Upper lobe of left lung (tissue), 6 donors: ENCODE measurements around the gene HCAR1. TPM values are rescaled to one million over a fixed set of nuclear protein-coding genes. Genes with fewer than 3 reads are reported as not detected.
"Not testable (repeated sequence)": the region's sequence is repeated elsewhere in the genome, so short reads cannot be mapped to it uniquely, and the experiment has no call there.

Source experiments
- ATAC-seq, 2 donors: fragments of 200-7000 bp; cut with Tn5 transposase; one replicate each; pipeline ENCODE4 v1.9.1; 2022; ENCODE audit warnings: mild to moderate bottlenecking in 2 of 2, moderate library complexity in 2 of 2; ENCODE audit not compliant: low FRiP score in 2 of 2
- DNase-seq, 2 donors: peaks; one replicate each; pipeline ENCODE4 v3.0.0-alpha.2; 2019 to 2020
- H3K27ac ChIP-seq, 4 donors: fragments of 200-600 bp; sonication (generic); one replicate each; pipeline ENCODE4 v1.5.1; 2016 to 2019
- H3K27me3 ChIP-seq, 4 donors: fragments of 200-600 bp; sonication (generic); one replicate each; pipeline ENCODE4 v1.5.1; 2017 to 2019
- H3K36me3 ChIP-seq, 4 donors: fragments of 200-600 bp; sonication (generic); one replicate each; pipeline ENCODE4 v1.5.1; 2016 to 2019
- H3K4me1 ChIP-seq, 4 donors: fragments of 200-600 bp; sonication (generic); one replicate each; pipeline ENCODE4 v1.5.1; 2018 to 2019
- H3K4me3 ChIP-seq, 4 donors: fragments of 200-600 bp; sonication (generic); one replicate each; pipeline ENCODE4 v1.5.1; 2017 to 2019; ENCODE audit warnings: mild to moderate bottlenecking in 2 of 4, moderate library complexity in 1 of 4
- H3K9me3 ChIP-seq, 4 donors: fragments of 200-600 bp; sonication (generic); one replicate each; pipeline ENCODE4 v1.5.1; 2018 to 2019
- EP300 ChIP-seq, 4 donors: sonication (generic); formaldehyde crosslinking; IDR thresholded peaks; one replicate each; pipeline ENCODE4 v1.5.1; 2017; ENCODE audit warnings: antibody characterized with exemption in 4 of 4, control low read depth in 2 of 4
- POLR2A ChIP-seq, 4 donors: fragments of 450-650 bp; IDR thresholded peaks; one replicate each; pipeline ENCODE4 v1.5.1; 2016 to 2017; ENCODE audit warnings: antibody characterized with exemption in 4 of 4, mild to moderate bottlenecking in 2 of 4
- POLR2AphosphoS5 ChIP-seq, 2 donors: sonication (generic); formaldehyde crosslinking; IDR thresholded peaks; one replicate each; pipeline ENCODE4 v1.5.1; 2017; ENCODE audit warnings: antibody characterized with exemption in 2 of 2
- WGBS, 2 donors: methylation state at CpG; one replicate each; pipeline ENCODE4 v1.1.5; 2017 to 2018; 5-methylcytosine and 5-hydroxymethylcytosine counted together
- total RNA-seq, 6 donors: library from RNA; depleted of rRNA in 4 of 6; stranded (reverse); fragments of >200 nt in 4 of 6; gene quantifications; one replicate each; pipeline versions ENCODE4 v1.1.0 to v1.2.1, GENCODE V29; 2016 to 2021
- TF ChIP-seq, protein P1 (sequence below), 6 experiments: fragments of 450-650 bp in 4 of 6; fragments of 200-600 bp in 2 of 6; sonication (generic) in 2 of 6; IDR thresholded peaks; one replicate each; pipeline ENCODE4 v1.5.1; 2016 to 2019; ENCODE audit warnings: antibody characterized with exemption in 6 of 6
- donor health status: DM: no; HTN: no; CAD: no; lungs with moderate emphysema.
- donor health status: DM: no; HTN: yes; CAD: no; lungs with severe emphysema.

The HCAR1 gene
- total RNA-seq, 6 donors from 2014 or later = 0.33 to 6.3 (median 0.71) TPM

DNA sequence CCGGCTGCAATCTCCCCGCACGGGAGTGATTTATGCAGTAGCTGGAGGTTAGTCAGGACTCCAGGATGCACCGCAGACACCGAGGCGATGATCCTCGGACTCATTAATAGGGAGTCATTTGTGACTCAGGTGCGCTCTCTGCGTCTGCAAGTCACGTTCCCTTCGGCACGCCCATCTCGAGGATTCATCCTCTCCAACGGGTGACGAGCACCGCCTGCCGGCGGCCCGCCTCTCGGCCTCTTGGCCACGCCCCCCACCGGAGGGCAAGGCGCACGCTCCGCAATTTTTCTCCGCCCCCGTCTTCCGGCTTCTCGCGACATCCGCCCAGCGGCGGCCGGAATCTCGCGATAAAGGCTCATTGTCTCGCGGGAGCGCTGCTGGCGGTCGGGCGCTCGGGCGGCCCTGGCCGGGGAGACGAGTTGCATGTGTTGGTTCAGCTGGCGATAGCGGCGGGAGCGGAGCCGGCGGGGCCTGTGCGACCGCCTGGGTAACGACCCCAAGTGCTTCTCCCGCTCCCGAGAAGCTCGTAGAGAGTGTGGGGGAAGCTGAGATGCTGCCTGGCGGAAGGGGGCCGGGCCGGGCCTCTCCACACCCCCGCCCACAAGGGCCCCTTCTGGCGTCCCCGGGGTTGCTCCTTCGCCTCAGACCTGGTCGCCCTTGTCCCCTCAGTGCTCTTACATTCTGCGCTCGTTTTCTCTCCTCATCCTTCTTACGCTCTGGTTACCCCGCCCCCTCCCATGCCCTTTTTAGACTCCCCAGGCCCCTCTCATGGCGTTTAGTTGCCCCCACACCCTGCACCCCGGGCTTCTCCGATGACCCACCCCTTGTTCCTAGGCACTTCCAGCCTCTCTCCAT, 22.0 kb upstream of the HCAR1 start, which contains the start of gene DENR:
Gene DENR, plus strand, starts transcription at position 361 of the 855 bp plus-strand sequence. CDS start 878 bp downstream, outside the sequence.
- peak; percentile 81 to 90 for TF ChIP-seq POLR2AphosphoS5 (IDR thresholded peaks at IDR 0.05)
- peak in 1 of 4 donors; percentile 59 for TF ChIP-seq EP300 (IDR thresholded peaks at IDR 0.05)
- peak; percentile 30 to 89 (median 50) for TF ChIP-seq POLR2A (IDR thresholded peaks at IDR 0.05)
- TF ChIP-seq, protein P1, sequence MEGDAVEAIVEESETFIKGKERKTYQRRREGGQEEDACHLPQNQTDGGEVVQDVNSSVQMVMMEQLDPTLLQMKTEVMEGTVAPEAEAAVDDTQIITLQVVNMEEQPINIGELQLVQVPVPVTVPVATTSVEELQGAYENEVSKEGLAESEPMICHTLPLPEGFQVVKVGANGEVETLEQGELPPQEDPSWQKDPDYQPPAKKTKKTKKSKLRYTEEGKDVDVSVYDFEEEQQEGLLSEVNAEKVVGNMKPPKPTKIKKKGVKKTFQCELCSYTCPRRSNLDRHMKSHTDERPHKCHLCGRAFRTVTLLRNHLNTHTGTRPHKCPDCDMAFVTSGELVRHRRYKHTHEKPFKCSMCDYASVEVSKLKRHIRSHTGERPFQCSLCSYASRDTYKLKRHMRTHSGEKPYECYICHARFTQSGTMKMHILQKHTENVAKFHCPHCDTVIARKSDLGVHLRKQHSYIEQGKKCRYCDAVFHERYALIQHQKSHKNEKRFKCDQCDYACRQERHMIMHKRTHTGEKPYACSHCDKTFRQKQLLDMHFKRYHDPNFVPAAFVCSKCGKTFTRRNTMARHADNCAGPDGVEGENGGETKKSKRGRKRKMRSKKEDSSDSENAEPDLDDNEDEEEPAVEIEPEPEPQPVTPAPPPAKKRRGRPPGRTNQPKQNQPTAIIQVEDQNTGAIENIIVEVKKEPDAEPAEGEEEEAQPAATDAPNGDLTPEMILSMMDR (IDR thresholded peaks at IDR 0.05) = peak; percentile 41 to 99 (median 89)
- WGBS, 2 donors = 1% methylated on average over 21 to 64 of the region's 73 CpGs
- Histone ChIP-seq H3K27me3 (no peaks in the 10 kb centered on the region), H3K4me1 (peaks cover 16 to 28% (median 23%) of the 10 kb centered on the region in 4 donors), H3K9me3 (no peaks in the 10 kb centered on the region), H3K36me3 (peaks cover 0 to 38% (median 13%) of the 10 kb centered on the region in 4 donors), H3K27ac (peak within 1 kb of the TSS; percentile 88 to 94 (median 90)), H3K4me3 (peak within 1 kb of the TSS; percentile 87 to 92 (median 90))
- DNase-seq (peak; percentile 98 to 99), ATAC-seq (peak; percentile 99 to 100)

DNA sequence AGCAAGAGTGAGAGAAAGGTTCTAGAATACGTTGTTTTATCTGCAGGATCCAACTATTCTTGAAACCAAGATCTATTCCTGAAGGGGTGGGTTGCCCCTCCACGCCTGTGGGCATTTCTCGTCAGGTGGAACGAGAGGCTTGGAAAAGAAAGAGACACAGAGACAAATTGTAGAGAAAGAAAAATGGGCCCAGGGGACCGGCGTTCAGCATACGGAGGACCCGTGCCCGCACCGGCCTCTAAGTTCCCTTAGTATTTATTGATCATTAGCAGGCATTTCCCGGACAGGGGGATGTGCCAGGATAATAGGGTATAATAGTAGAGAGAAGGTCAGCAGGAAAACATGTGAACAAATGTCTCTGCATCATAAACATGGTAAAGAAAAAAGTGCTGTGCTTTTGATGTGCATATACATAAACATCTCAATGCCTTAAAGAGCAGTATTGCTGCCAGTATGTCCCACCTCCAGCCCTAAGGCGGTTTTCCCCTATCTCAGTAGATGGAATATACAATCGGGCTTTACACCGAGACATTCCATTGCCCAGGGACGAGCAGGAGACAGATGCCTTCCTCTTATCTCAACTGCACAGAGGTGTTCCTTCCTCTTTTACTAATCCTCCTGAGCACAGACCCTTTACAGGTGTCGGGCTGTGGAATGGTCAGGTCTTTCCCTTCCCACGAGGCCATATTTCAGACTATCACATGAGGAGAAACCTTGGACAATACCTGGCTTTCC, 20.3 kb upstream of the HCAR1 start:
- Histone ChIP-seq H3K27ac (peak overlapping the region in 2 of 4 donors; percentile 88 to 92), H3K4me1 (peaks cover 16 to 28% (median 23%) of the 10 kb centered on the region in 4 donors), H3K36me3 (peaks cover 0 to 20% (median 4%) of the 10 kb centered on the region in 4 donors)
- not testable (repeated sequence) for ATAC-seq, H3K9me3 ChIP-seq, DNase-seq, H3K4me3 ChIP-seq, H3K27me3 ChIP-seq
- 60 to 72% methylated on average over 17 of the region's 17 CpGs for WGBS, 2 donors

DNA sequence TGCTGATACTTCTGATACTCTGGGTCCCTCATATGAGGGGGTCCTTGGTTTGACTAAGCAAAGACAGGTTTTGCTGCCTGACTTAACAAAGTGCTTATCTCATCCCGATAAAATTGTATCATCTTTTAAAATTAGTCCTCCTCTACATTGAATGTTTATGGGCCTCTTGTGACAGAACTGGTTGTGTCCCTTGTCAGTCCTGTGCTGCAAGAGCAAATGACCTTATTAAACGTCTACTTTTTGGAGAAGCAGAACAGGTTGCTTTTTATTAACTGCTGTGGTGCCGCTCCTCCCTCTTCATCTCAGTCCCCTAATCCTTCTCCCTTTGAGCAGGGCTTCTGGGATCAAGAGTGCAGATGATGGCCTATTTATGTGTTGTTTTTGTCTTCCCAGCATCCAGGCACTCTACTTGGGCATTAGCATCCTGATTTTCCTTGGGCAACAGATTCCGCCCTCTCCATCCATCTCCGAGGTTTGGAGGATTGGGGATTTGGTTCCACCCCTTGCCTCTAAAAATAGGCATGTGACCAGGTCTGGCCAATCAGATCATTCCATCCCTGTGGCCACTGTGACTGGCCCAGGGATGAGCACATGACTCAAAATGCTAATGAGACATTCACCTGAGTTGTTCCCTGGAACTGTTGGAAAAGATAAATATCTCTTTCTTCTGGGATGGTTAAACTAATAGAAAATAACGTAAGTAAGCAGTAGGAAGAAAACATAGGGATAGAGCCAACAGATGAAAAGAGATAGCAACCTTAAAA, 19.1 kb upstream of the HCAR1 start:
- Histone ChIP-seq H3K4me1 (peaks cover 16 to 28% (median 23%) of the 10 kb centered on the region in 4 donors), H3K27me3 (no peaks in the 10 kb centered on the region), H3K9me3 (no peaks in the 10 kb centered on the region), H3K27ac (no peak overlapping the region), H3K4me3 (no peak overlapping the region), H3K36me3 (peaks cover 0 to 8% (median 0%) of the 10 kb centered on the region in 4 donors)
- 75 to 76% methylated on average over 6 of the region's 6 CpGs for WGBS, 2 donors
- TF ChIP-seq POLR2AphosphoS5 (IDR thresholded peaks at IDR 0.05) (no peak), POLR2A (IDR thresholded peaks at IDR 0.05) (no peak)
- no peak for DNase-seq
- ATAC-seq = no peak

DNA sequence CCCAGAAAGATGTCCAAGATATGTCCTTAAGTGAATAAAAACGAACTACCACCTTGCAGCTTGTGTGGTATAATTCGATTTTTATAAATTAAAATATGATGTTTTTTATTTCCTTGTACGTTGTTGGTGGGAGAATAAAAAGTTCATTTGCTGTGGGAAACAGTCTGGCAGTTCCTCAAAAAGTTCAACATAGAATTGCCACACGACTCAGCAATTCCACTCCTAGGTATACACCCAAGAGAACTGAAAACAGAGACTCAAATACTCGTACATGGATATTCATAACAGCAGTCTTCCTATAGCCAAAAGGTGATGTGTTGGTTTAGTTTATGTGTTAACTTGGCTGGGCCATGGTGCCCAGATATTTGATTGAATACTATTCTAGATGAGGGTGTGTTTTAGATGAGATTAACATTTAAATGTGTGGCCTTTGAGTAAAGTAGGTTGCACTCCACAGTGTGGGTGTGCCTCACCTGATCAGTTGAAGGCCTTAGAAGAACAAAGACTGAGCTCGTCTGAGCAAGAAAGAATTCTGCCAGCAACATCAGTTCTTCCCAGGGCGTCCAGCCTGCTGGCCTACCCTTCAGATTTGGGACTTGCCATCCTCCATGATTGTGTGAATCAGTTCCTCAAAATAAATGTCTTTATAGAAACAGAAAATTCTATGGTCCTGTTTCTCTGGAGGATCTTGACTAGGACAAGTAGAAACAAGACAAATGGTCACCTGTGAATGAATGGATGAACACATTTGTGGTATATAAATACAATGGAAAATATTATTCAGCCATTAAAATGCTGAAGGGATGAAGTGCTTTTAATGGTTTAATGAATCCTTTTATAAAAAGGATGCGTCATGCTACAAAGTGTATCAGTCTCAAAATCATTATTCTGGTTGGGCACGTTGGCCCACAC, 16.8 kb upstream of the HCAR1 start:
- 77% methylated on average over 9 of the region's 9 CpGs for whole genome bisulfite sequencing, 2 donors
- Histone ChIP-seq H3K36me3 (no peaks in the 10 kb centered on the region), H3K4me3 (no peak overlapping the region), H3K27me3 (no peaks in the 10 kb centered on the region), H3K4me1 (peaks cover 6 to 17% (median 12%) of the 10 kb centered on the region in 4 donors), H3K27ac (no peak overlapping the region), H3K9me3 (no peaks in the 10 kb centered on the region)
- ATAC-seq (no peak), DNase-seq (no peak)
- TF ChIP-seq EP300 (IDR thresholded peaks at IDR 0.05) = no peak
- TF ChIP-seq, protein P1 (IDR thresholded peaks at IDR 0.05) = no peak
- no peak for TF ChIP-seq POLR2AphosphoS5 (IDR thresholded peaks at IDR 0.05)
- no peak for TF ChIP-seq POLR2A (IDR thresholded peaks at IDR 0.05)
